KOPT-K1 (cell line): ENCODE data around the gene NOC2L.

Source experiments
- H3K27ac ChIP-seq: fragments of 200-600 bp; sonication (generic); 2 replicates; pipeline ENCODE4 v1.5.1; 2016; ENCODE audit warnings: antibody characterized with exemption, mild to moderate bottlenecking, low read depth, low read length; ENCODE audit not compliant: poor library complexity, severe bottlenecking
- H3K36me3 ChIP-seq: fragments of 200-600 bp; sonication (generic); 2 replicates; pipeline ENCODE4 v1.5.1; 2017; ENCODE audit warnings: antibody characterized with exemption, mild to moderate bottlenecking, low read length, moderate library complexity; ENCODE audit not compliant: insufficient read depth
- H3K9me3 ChIP-seq: fragments of 200-600 bp; sonication (generic); 2 replicates; pipeline ENCODE4 v1.5.1; 2017; ENCODE audit warnings: antibody characterized with exemption, low read length, mild to moderate bottlenecking; ENCODE audit not compliant: insufficient read depth, poor library complexity, severe bottlenecking

Gene NOC2L

GRCh38 chr1:972726-973458 lies 13.8 kb upstream of the NOC2L start:
- Histone ChIP-seq H3K36me3 (no peaks in the 10 kb centered on the region), H3K9me3 (no peaks in the 10 kb centered on the region), H3K27ac (no peak overlapping the region)

GRCh38 chr1:971751-972506 lies 12.9 kb upstream of the NOC2L start:
- Histone ChIP-seq H3K9me3 (no peaks in the 10 kb centered on the region), H3K36me3 (no peaks in the 10 kb centered on the region), H3K27ac (no peak overlapping the region)

GRCh38 chr1:970973-971730 lies 12.1 kb upstream of the NOC2L start:
- no peak overlapping the region for H3K27ac ChIP-seq
- H3K36me3 ChIP-seq: no peaks in the 10 kb centered on the region
- H3K9me3 ChIP-seq: no peaks in the 10 kb centered on the region

- Histone ChIP-seq H3K27ac (no peak overlapping the region), H3K9me3 (no peaks in the 10 kb centered on the region), H3K36me3 (no peaks in the 10 kb centered on the region)
Observed at GRCh38 chr1:970242-970972, 11.4 kb upstream of the NOC2L start.

GRCh38 chr1:969260-969855 lies 10.3 kb upstream of the NOC2L start:
- H3K36me3 ChIP-seq: no peaks in the 10 kb centered on the region
- no peak overlapping the region for H3K27ac ChIP-seq
- H3K9me3 ChIP-seq: no peaks in the 10 kb centered on the region

- Histone ChIP-seq H3K36me3 (no peaks in the 10 kb centered on the region), H3K9me3 (no peaks in the 10 kb centered on the region), H3K27ac (no peak overlapping the region)
Observed at GRCh38 chr1:967466-968343, 8.6 kb upstream of the NOC2L start.

GRCh38 chr1:966704-967300 lies 7.7 kb upstream of the NOC2L start:
- no peak overlapping the region for H3K27ac ChIP-seq
- no peaks in the 10 kb centered on the region for H3K9me3 ChIP-seq
- no peaks in the 10 kb centered on the region for H3K36me3 ChIP-seq

GRCh38 chr1:966135-966703 lies 7.2 kb upstream of the NOC2L start, which contains the start of gene PLEKHN1:
Gene PLEKHN1, plus strand, starts transcription at chr1:966482. Its CDS starts 50 bp downstream, at chr1:966532.
- no peaks in the 10 kb centered on the region for H3K9me3 ChIP-seq
- no peak within 1 kb of the TSS for H3K27ac ChIP-seq
- H3K36me3 ChIP-seq: no peaks in the 10 kb centered on the region

- Histone ChIP-seq H3K36me3 (no peaks in the 10 kb centered on the region), H3K27ac (no peak overlapping the region), H3K9me3 (no peaks in the 10 kb centered on the region)
Observed at GRCh38 chr1:965526-966134, 6.6 kb upstream of the NOC2L start.

- Histone ChIP-seq H3K27ac (no peak overlapping the region), H3K36me3 (no peaks in the 10 kb centered on the region), H3K9me3 (no peaks in the 10 kb centered on the region)
Observed at GRCh38 chr1:964691-965525, 5.9 kb upstream of the NOC2L start.

GRCh38 chr1:963746-964525 lies 4.9 kb upstream of the NOC2L start:
- Histone ChIP-seq H3K27ac (no peak overlapping the region), H3K9me3 (no peaks in the 10 kb centered on the region), H3K36me3 (no peaks in the 10 kb centered on the region)

GRCh38 chr1:963301-963651 lies 4.2 kb upstream of the NOC2L start:
- no peaks in the 10 kb centered on the region for H3K36me3 ChIP-seq
- H3K9me3 ChIP-seq: no peaks in the 10 kb centered on the region
- H3K27ac ChIP-seq: no peak overlapping the region
